Heart left ventricle (tissue), 16 donors: ENCODE measurements around the gene KRT76. TPM values are rescaled to one million over a fixed set of nuclear protein-coding genes. Genes with fewer than 3 reads are reported as not detected.

ENCODE experiments used
- ATAC-seq, 4 donors: fragments of 200-7000 bp; cut with Tn5 transposase; one replicate each; pipeline ENCODE4 v1.9.1; 2020 to 2022; ENCODE audit warnings: moderate library complexity in 4 of 4, mild to moderate bottlenecking in 3 of 4, moderate number of reproducible peaks in 1 of 4
- DNase-seq, 5 donors: peaks; one replicate each; pipeline ENCODE4 v3.0.0-alpha.2; 2020
- H3K27ac ChIP-seq, 12 donors: fragments of 200-600 bp; sonication (generic) in 4 of 12; one replicate each; pipeline versions ENCODE4 v1.5.0 to v1.8.0; 2016 to 2022; ENCODE audit warnings: mild to moderate bottlenecking in 2 of 12
- H3K27me3 ChIP-seq, 9 donors: fragments of 200-600 bp; sonication (generic) in 2 of 9; one replicate each; pipeline versions ENCODE4 v1.5.1 to v1.8.0; 2016 to 2022; ENCODE audit warnings: mild to moderate bottlenecking in 3 of 9
- H3K36me3 ChIP-seq, 9 donors: fragments of 200-600 bp; sonication (generic) in 2 of 9; one replicate each; pipeline versions ENCODE4 v1.5.0 to v1.8.0; 2018 to 2022; ENCODE audit warnings: mild to moderate bottlenecking in 2 of 9
- H3K4me1 ChIP-seq, 12 donors: fragments of 200-600 bp; sonication (generic) in 4 of 12; one replicate each; pipeline versions ENCODE4 v1.5.0 to v1.8.0; 2016 to 2022; ENCODE audit warnings: mild to moderate bottlenecking in 3 of 12
- H3K4me3 ChIP-seq, 12 donors: fragments of 200-600 bp; sonication (generic) in 4 of 12; one replicate each; pipeline versions ENCODE4 v1.5.0 to v1.8.0; 2017 to 2022; ENCODE audit warnings: mild to moderate bottlenecking in 9 of 12, moderate library complexity in 4 of 12
- H3K9me3 ChIP-seq, 12 donors: fragments of 200-600 bp; sonication (generic) in 4 of 12; one replicate each; pipeline versions ENCODE4 v1.5.0 to v1.8.0; 2016 to 2022; ENCODE audit warnings: mild to moderate bottlenecking in 1 of 12
- CTCF ChIP-seq, 12 donors: fragments of 200-600 bp; sonication (generic) in 4 of 12; IDR thresholded peaks; one replicate each; pipeline versions ENCODE4 v1.5.0 to v1.8.0; 2018 to 2022; ENCODE audit warnings: antibody characterized with exemption in 12 of 12, mild to moderate bottlenecking in 5 of 12
- POLR2A ChIP-seq, 2 donors: fragments of 450-650 bp; IDR thresholded peaks; one replicate each; pipeline ENCODE4 v1.6.1; 2017; ENCODE audit warnings: antibody characterized with exemption in 2 of 2, mild to moderate bottlenecking in 2 of 2, moderate library complexity in 2 of 2
- WGBS, 4 donors: extraction: QIAGEN DNeasy Blood & Tissue Kit in 2 of 4; methylation state at CpG; one replicate each; pipeline versions ENCODE4 v1.1.5 to v1.1.7; 2013 to 2018; 5-methylcytosine and 5-hydroxymethylcytosine counted together
- intact Hi-C, 10 donors: fragments of 100-400 bp; cut with DNase I; formaldehyde crosslinking; loops; one replicate each; pipeline versions ENCODE4 v1.11.1 to v1.14.2; 2022
- polyA plus RNA-seq, 2 donors: library from polyadenylated mRNA; stranded (reverse); fragments of 200-250 nt; gene quantifications; one replicate each; pipeline ENCODE4 v1.2.3, GENCODE V29; 2013
- total RNA-seq, 9 donors: library from RNA; depleted of rRNA in 2 of 9; stranded (reverse); fragments of >200 nt in 2 of 9; fragmentation: NEBNext Ultra II Directional in 3 of 9; extraction: Animal tissue kit (Norgen Biotek cat#: 25700) in 3 of 9; gene quantifications; one replicate each; pipeline versions ENCODE4 v1.1.0 to v1.2.4, GENCODE V29; 2016 to 2023
- donor health status: ischemic (EF 13 %, LVEDD 7.1; RV severe dilation, severe dysfunction).
- donor health status: healthy with polysubstance abuse.
- donor health status: DM: no; HTN: yes; CAD: no.
- donor health status: DM: no; HTN: no; CAD: no.
- donor health status: ischemic (EF 25% LVEDD 6.9; RV normal size, moderate dysfunction).
- donor health status: ischemic (EF 25% LVEDD 5.7; RV mildly dilated, moderate dysfunction).
- donor health status: healthy.
- donor health status: DM: yes; HTN: yes; CAD: no.
- donor health status: ischemic (EF 35%, LVEDD 5.7; RV mildly dilated, moderate dysfunction).
- donor health status: nonischemic (EF 11% LVEDD 7.7; RV severe dilation, severe dysfunction).
- donor health status: DM: yes; HTN: yes; CAD: no.
- donor health status: PGD.
- donor health status: ischemic (EF 29% LVEDD 5.4; RV normal size, mild dysfunction).
- donor health status: nonischemic (EF 23%, LVEDD 6.1; RV moderate dilation, normal function).

The KRT76 gene
- total and polyA plus RNA-seq, 11 donors = not detected

DNA sequence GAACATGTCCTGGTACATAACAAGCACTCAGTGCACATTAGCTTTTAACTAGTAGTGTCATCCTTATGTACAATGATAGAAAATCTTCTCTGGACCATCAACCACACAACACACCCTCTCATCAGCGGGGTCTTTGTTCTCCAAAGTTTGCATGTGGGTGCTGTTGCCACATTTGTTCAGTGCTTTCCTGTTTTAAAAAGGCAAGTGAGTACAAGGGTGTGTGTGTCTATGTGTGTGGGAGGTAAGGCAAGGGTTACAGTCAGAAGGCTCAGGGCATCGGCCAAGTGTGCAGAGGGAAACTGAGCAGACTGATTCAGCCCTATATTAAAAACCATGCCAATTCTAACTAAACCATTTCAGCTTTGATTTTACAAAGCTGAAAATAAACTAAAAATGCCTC is 17.9 kb downstream of the KRT76 start:
- Histone ChIP-seq H3K36me3 (no peaks in the 10 kb centered on the region), H3K4me3 (no peak overlapping the region), H3K27me3 (peaks cover 0 to 17% (median 6%) of the 10 kb centered on the region in 9 donors), H3K4me1 (no peaks in the 10 kb centered on the region), H3K27ac (no peak overlapping the region), H3K9me3 (peaks cover 0 to 22% (median 6%) of the 10 kb centered on the region in 12 donors)
- intact Hi-C loops = no loop called here
- 39 to 54% (median 48%) methylated on average over 2 of the region's 2 CpGs for WGBS, 4 donors
- no peak for ATAC-seq
- no peak for DNase-seq
- TF ChIP-seq POLR2A (IDR thresholded peaks at IDR 0.05) (no peak), CTCF (IDR thresholded peaks at IDR 0.05) (no peak)

DNA sequence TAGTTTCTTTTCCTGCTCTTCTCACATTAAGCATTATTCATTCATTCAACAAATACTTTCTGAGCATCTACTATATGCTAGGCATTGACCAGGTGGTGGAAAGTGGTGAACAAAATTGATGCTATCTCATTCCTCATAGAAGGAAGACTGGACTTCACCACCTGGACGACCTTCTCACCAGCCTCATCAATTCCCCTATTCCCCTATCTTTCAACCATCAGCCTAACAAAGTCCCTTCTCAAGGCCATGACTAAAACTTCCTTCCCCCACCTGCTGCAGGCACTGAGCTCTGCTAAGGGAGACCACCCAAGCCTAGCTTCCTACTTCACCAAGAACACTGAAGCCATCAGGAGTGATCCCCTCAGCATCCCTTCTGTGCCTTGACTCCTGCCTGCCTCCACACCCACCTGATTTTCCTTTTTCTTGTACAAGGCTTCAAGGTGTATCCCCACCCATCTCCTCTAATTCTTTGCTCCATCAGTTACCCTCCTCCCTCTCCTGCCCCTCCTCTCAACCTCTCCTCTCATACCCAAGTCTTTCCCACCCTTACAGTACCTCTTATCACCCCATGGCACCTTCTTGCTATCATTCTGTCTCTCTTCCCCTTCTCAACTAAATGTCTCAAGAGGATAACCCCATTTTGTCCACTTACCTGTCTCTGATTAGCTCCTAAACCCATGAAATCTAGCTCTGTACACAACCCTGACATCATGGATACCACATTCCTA is 19.5 kb downstream of the KRT76 start:
- Histone ChIP-seq H3K4me1 (no peaks in the 10 kb centered on the region), H3K27ac (no peak overlapping the region), H3K36me3 (no peaks in the 10 kb centered on the region), H3K4me3 (no peak overlapping the region), H3K9me3 (peaks cover 0 to 22% (median 6%) of the 10 kb centered on the region in 12 donors), H3K27me3 (peaks cover 0 to 21% (median 11%) of the 10 kb centered on the region in 9 donors)
- DNase-seq (no peak), ATAC-seq (no peak)
- intact Hi-C loops = no loop called here
- 25 to 38% (median 28%) methylated on average over 1 of the region's 1 CpG for WGBS, 4 donors
- TF ChIP-seq POLR2A (IDR thresholded peaks at IDR 0.05) (no peak), CTCF (IDR thresholded peaks at IDR 0.05) (no peak)

GRCh38 chr12:52756281-52756960 is 20.7 kb downstream of the KRT76 start:
- no peaks in the 10 kb centered on the region for H3K4me1 ChIP-seq
- intact Hi-C loops = no loop called here
- H3K27me3 ChIP-seq = peaks cover 0 to 28% (median 11%) of the 10 kb centered on the region in 9 donors
- DNase-seq = no peak
- H3K27ac ChIP-seq = no peak overlapping the region
- no peak overlapping the region for H3K4me3 ChIP-seq
- 71 to 82% (median 78%) methylated on average over 8 of the region's 8 CpGs for WGBS, 4 donors
- no peak for TF ChIP-seq POLR2A (IDR thresholded peaks at IDR 0.05)
- no peak for TF ChIP-seq CTCF (IDR thresholded peaks at IDR 0.05)
- peaks cover 0 to 20% (median 4%) of the 10 kb centered on the region in 12 donors for H3K9me3 ChIP-seq
- H3K36me3 ChIP-seq = no peaks in the 10 kb centered on the region
- no peak for ATAC-seq

DNA sequence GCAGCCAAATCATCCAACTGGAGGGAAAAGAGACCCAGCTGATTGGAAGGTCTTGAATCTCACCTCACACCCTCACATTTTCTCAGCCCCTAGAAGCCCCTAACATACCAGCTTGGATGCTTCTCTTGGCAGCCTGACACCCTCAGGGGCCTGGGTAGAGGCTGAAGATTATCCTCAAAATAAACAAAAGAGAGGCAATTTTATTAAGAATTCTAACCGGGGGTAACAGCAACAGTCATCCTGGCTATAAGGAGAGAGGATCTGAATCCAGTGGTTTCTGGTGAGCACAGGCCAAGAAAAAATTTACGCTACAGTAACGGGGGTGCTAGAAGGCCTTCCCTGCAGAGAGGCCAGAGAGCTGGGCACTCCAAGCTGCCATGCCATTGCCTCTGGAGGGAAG is 21.6 kb downstream of the KRT76 start:
- WGBS, 4 donors = 82 to 87% (median 83%) methylated on average over 3 of the region's 3 CpGs
- TF ChIP-seq CTCF (IDR thresholded peaks at IDR 0.05) (no peak), POLR2A (IDR thresholded peaks at IDR 0.05) (no peak)
- Histone ChIP-seq H3K36me3 (no peaks in the 10 kb centered on the region), H3K4me1 (no peaks in the 10 kb centered on the region), H3K4me3 (no peak overlapping the region), H3K27ac (no peak overlapping the region), H3K9me3 (peaks cover 0 to 11% (median 2%) of the 10 kb centered on the region in 12 donors), H3K27me3 (peaks cover 0 to 28% (median 11%) of the 10 kb centered on the region in 9 donors)
- DNase-seq = no peak
- ATAC-seq = no peak
- intact Hi-C loops = no loop called here
